Islet precursor cell (in vitro differentiated cells): Measurements from ENCODE around the gene PDE1C.

Source experiments
- DNase-seq: peaks from one replicate; pipeline ENCODE4 v3.0.0-alpha.2; 2018

PDE1C gene

GRCh38 chr7:32074787-32075585 lies 4.8 kb upstream of the PDE1C start:
- no peak for DNase-seq

GRCh38 chr7:32073533-32073932 lies 3.3 kb upstream of the PDE1C start:
- DNase-seq, result no peak

GRCh38 chr7:32072397-32072796 lies 2.2 kb upstream of the PDE1C start:
- no peak for DNase-seq

GRCh38 chr7:32071466-32072091 lies 1.4 kb upstream of the PDE1C start:
- no peak for DNase-seq

GRCh38 chr7:32070051-32070405 lies 179 bp downstream of the PDE1C start:
- no peak for DNase-seq

- DNase-seq, result no peak
These were observed 1.0 kb downstream of the PDE1C start for GRCh38 chr7:32069116-32069650.

GRCh38 chr7:32068411-32069101 lies 1.7 kb downstream of the PDE1C start:
- no peak for DNase-seq

- no peak for DNase-seq
These were observed 3.8 kb downstream of the PDE1C start for GRCh38 chr7:32066441-32066840.

- DNase-seq, result no peak
These were observed 6.6 kb downstream of the PDE1C start for GRCh38 chr7:32063614-32064013.

GRCh38 chr7:32062150-32062549 lies 8.1 kb downstream of the PDE1C start:
- DNase-seq, result peak; percentile 80

- DNase-seq, result no peak
These were observed 8.9 kb downstream of the PDE1C start for GRCh38 chr7:32061346-32061745.

- no peak for DNase-seq
These were observed 10.8 kb downstream of the PDE1C start for GRCh38 chr7:32059289-32060011.

- no peak for DNase-seq
These were observed 12.2 kb downstream of the PDE1C start for GRCh38 chr7:32058002-32058401.

GRCh38 chr7:32056767-32057166 lies 13.4 kb downstream of the PDE1C start:
- DNase-seq, result no peak

- no peak for DNase-seq
These were observed 17.0 kb downstream of the PDE1C start for GRCh38 chr7:32053204-32053603.

GRCh38 chr7:32051128-32051527 lies 19.1 kb downstream of the PDE1C start:
- DNase-seq, result no peak

GRCh38 chr7:32049599-32049998 lies 20.6 kb downstream of the PDE1C start:
- DNase-seq, result no peak

GRCh38 chr7:32048970-32049491 lies 21.2 kb downstream of the PDE1C start:
- no peak for DNase-seq

- no peak for DNase-seq
These were observed 22.4 kb downstream of the PDE1C start for GRCh38 chr7:32047801-32048200.

- no peak for DNase-seq
These were observed 23.1 kb downstream of the PDE1C start for GRCh38 chr7:32047075-32047474.

- no peak for DNase-seq
These were observed 25.0 kb downstream of the PDE1C start for GRCh38 chr7:32045228-32045627.

- DNase-seq, result no peak
These were observed 25.5 kb downstream of the PDE1C start for GRCh38 chr7:32044739-32045138.

- DNase-seq, result no peak
These were observed 26.5 kb downstream of the PDE1C start for GRCh38 chr7:32043688-32044087.
